Right renal cortex interstitium (tissue), 3 donors: ENCODE measurements around the gene OARD1. TPM values are rescaled to one million over a fixed set of nuclear protein-coding genes. Genes with fewer than 3 reads are reported as not detected.
A peak's percentile ranks its signal among the peaks of the same experiment; 100 is the strongest.
"Not testable (repeated sequence)": the region's sequence is repeated elsewhere in the genome, so short reads cannot be mapped to it uniquely, and the experiment has no call there.

Experiments
- DNase-seq, 3 donors: peaks; one replicate each; pipeline ENCODE4 v3.0.0-alpha.2; 2013; ENCODE audit warnings: low read depth in 3 of 3, low spot score in 2 of 3
- polyA plus RNA-seq, 3 donors: library from polyadenylated mRNA; unstranded; fragments of 120-200 nt; gene quantifications; one replicate each; pipeline ENCODE4 v1.2.1, GENCODE V29; 2013; ENCODE audit not compliant: insufficient read length in 3 of 3

The OARD1 gene
- polyA plus RNA-seq, 3 donors, result 64.6 to 73.3 (median 70.2) TPM

GRCh38 chr6:41028561-41029412 lies 43.4 kb downstream of the OARD1 start:
- DNase-seq, result peak in 1 of 3 donors; percentile 45

- peak; percentile 74 to 80 (median 78) for DNase-seq
Measured at GRCh38 chr6:41027799-41028560, 44.2 kb downstream of the OARD1 start.

DNA sequence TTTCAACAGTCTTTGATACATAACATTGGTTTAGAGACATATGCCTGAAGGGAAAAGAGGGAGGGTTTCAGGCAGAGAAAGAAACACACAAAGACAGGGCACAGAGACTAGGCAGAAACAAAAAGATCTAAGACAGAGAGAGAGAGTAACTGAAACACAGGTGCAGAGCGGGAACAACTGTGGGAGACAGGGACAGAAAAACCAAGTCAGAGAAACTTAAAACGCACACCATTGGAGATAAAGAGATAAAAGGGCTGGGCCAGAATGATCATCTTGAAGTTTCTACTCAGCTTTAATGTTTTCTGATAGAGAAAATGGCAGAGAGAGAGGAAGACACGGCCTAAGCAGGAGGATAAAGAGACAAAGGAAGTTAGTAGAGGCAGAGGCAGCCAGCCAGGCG lies 44.9 kb downstream of the OARD1 start:
- no peak for DNase-seq

DNA sequence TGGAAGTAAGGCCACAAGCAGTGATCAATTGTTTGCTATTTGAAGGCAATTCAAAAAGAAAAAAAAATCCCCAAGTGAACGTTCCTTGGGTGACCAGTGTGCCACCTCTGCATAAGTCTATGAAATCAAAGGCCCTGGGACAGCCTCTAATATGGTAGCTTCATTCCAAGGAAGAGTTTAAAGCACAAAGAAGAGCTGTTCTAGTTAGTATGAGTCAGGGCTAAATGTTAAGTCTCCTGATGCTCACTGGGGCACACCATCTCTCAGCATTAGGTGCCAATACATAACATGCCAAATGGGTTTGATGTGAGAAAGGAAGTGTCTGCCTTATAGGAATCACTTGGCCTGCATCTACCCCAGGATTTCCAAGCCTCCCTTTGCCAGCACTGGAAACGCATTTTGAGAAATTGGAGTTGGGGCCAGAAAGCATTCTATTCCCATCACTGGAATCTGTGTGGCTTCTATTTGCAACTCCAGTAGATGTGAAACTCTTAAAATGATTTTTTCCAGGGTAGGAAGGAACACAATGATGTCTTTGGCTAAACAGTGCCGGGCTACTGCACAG lies 46.1 kb downstream of the OARD1 start:
- no peak for DNase-seq

- no peak for DNase-seq
Measured at GRCh38 chr6:41023114-41023513, 49.0 kb downstream of the OARD1 start.

GRCh38 chr6:41022294-41022693 lies 49.9 kb downstream of the OARD1 start:
- DNase-seq, result no peak

DNA sequence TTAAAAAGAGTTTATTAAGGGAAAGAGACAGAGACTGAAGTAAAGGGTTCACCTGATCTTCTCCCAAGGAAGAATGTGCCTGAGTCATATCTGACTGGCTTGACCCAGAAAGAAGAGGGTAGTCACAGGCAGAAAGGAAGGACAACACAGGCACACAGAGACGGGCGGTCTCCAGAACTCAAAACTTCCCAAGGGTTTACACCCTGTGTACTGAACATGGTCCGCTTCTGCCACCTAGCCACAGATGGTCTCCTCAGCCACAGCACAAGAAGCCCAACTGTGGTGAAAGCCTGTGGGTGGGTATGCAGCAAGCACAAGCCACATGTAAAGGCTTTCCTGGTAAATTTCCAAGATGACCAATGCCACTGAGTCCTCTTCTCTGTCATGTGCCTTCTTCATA lies 50.3 kb downstream of the OARD1 start:
- DNase-seq, result no peak

DNA sequence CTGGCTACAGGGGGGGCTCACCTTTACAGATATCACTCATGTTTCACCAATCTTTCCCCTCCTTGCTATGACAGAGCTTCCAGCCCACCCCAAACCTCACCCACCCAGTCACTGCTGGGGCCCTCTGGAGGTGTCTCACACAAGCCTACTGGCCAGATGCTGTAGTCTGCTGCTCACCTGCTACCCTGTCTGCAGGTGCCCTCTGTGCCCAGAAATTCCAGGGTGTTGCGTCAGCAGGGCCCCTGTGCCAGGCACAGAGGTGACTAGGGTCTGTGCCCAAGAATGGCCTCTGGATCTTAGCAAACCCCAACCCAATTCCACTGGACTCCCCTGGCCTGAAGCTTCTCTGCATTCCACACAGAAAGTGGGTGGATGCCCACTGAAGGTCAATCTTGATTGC lies 54.5 kb downstream of the OARD1 start:
- no peak for DNase-seq

DNA sequence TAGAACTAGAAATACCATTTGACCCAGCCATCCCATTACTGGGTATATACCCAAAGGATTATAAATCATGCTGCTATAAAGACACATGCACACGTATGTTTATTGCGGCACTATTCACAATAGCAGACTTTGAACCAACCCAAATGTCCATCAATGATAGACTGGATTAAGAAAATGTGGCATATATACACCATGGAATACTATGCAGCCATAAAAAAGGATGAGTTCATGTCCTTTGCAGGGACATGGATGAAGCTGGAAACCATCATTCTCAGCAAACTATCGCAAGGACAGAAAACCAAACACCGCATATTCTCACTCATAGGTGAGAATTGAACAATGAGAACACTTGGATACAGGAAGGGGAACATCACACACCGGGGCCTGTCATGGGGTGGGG lies 56.3 kb downstream of the OARD1 start:
- DNase-seq, result not testable (repeated sequence)

DNA sequence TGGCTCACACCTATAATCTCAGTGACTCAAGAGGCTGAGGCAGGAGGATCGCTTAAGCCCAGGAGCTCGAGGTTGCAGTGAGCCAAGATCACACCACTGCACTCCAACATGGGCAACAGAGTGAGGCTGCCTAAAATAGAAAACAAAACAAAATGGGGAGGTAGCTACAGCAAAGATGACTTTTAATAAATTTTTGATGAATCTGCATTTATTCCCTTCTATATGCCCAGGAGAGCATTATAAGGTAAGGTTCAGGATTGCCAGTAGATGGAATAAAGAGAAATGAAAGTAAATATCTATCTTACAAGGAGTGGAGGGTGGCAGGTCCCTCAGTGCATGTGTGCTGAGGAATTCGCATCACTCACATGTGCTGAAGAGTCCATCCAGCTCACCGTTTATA lies 57.4 kb downstream of the OARD1 start:
- DNase-seq, result no peak

Other genes starting within 250 kb of the OARD1 start
- 1 to 10 TPM; 5.2 to 6.0 (median 5.2) TPM for gene UNC5CL, start 33.1 kb downstream of the OARD1 start, polyA plus RNA-seq
- gene TSPO2, start 29.9 kb downstream of the OARD1 start, polyA plus RNA-seq, result under 1 TPM; 0.35 to 0.87 (median 0.44) TPM
- gene APOBEC2, start 19.2 kb downstream of the OARD1 start, polyA plus RNA-seq, result under 1 TPM; 0.23 to 0.60 (median 0.46) TPM
- gene NFYA, start 618 bp upstream of the OARD1 start, polyA plus RNA-seq, result 10 to 100 TPM; 52.5 to 55.6 (median 53.6) TPM
- 1 to 10 TPM in 1 of 3 donors, under 1 TPM in 2; 0.40 to 1.5 (median 0.72) TPM for gene TREML1, start 82.0 kb upstream of the OARD1 start, polyA plus RNA-seq
- under 1 TPM; 0.29 to 0.59 (median 0.31) TPM for gene TREM2, start 90.8 kb upstream of the OARD1 start, polyA plus RNA-seq
- gene TREML2, start 128.8 kb upstream of the OARD1 start, polyA plus RNA-seq, result under 1 TPM; 0.04 to 0.16 (median 0.10) TPM
- gene TREML4, start 156.0 kb upstream of the OARD1 start, polyA plus RNA-seq, result not detected
- under 1 TPM in 1 of 3 donors, not detected in 2; 0.14 TPM for gene TREM1, start 214.3 kb upstream of the OARD1 start, polyA plus RNA-seq